HepG2 (cell line): ENCODE measurements around the gene MT1A. TPM values are rescaled to one million over a fixed set of nuclear protein-coding genes. Genes with fewer than 3 reads are reported as not detected.

Experiments used
- ATAC-seq: fragments of 200-7000 bp; cut with Tn5 transposase; 3 replicates; pipeline ENCODE4 v1.9.1; 2020; ENCODE audit warnings: mild to moderate bottlenecking, moderate library complexity
- BruUV-seq: library from RNA; stranded (reverse); fragments of 400-500 nt; replicated peaks from 2 replicates; lab custom pipeline; 2021; lab: Mats Ljungman, UMichigan
- CTCF ChIA-PET: fragments of 300-600 bp; formaldehyde crosslinking; extraction: SDS; loops from one replicate; lab custom pipeline; 2021; ENCODE audit warnings: low total read pairs, inconsistent platforms, low intra/inter-chr PET ratio; lab: Yijun Ruan, JAX
- POLR2A ChIA-PET: fragments of 350-600 bp; sonication (Branson Sonifier 250); formaldehyde crosslinking; loops from one replicate; lab custom pipeline; 2020; ENCODE audit warnings: antibody characterized with exemption, inconsistent platforms; lab: Yijun Ruan, JAX
- DNase-seq: peaks from one replicate; pipeline ENCODE4 v3.0.0-alpha.2; 2015; ENCODE audit warnings: low spot score
- FAIRE-seq: peaks from 3 replicates; lab custom pipeline; 2011; peaks lifted over from hg19 to GRCh38; lab: Jason Lieb, UNC
- H2AFZ ChIP-seq: one replicate; pipeline ENCODE4 v1.6.1; 2011; ENCODE audit warnings: low read length, inconsistent platforms
- H3K27ac ChIP-seq: fragments of 300-600 bp; 3 replicates; pipeline ENCODE4 v1.8.0; 2011; ENCODE audit warnings: mixed run types, mild to moderate bottlenecking, mixed read lengths, low read length, inconsistent platforms; ENCODE audit not compliant: insufficient read depth; ENCODE audit errors: extremely low read length
- H3K27me3 ChIP-seq, 2 experiments: fragments of 200-600 bp in 1 of 2; 2 replicates in 1 of 2; 3 replicates in 1 of 2; pipeline versions ENCODE4 v1.6.0 to v1.8.0; 2011; ENCODE audit warnings: low read length in 2 of 2, mild to moderate bottlenecking in 2 of 2, moderate library complexity in 2 of 2, inconsistent platforms in 1 of 2; ENCODE audit not compliant: insufficient read depth in 2 of 2, control insufficient read depth in 1 of 2
- H3K36me3 ChIP-seq, 2 experiments: fragments of 200-600 bp in 1 of 2; replicated peaks in 1 of 2; 2 replicates in 1 of 2; 3 replicates in 1 of 2; pipeline versions ENCODE4 v1.5.1 to v1.8.0; 2011; ENCODE audit warnings: low read length in 2 of 2, inconsistent platforms in 1 of 2; ENCODE audit not compliant: insufficient read depth in 2 of 2, control insufficient read depth in 1 of 2
- H3K4me1 ChIP-seq: 2 replicates; pipeline ENCODE4 v1.5.1; 2012; ENCODE audit warnings: low read length, inconsistent platforms; ENCODE audit not compliant: insufficient read depth
- H3K4me2 ChIP-seq: 2 replicates; pipeline ENCODE4 v1.6.0; 2011; ENCODE audit warnings: low read depth, low read length, inconsistent platforms
- H3K4me3 ChIP-seq, 3 experiments: fragments of 200-600 bp in 1 of 3; sonication (generic), shearing (Covaris generic) in 1 of 3; replicated peaks in 1 of 3; 2 replicates each; pipeline ENCODE4 v1.5.1; 2011 to 2016; ENCODE audit warnings: low read length in 3 of 3, inconsistent platforms in 2 of 3, low read depth in 2 of 3, mild to moderate bottlenecking in 2 of 3, control low read depth in 1 of 3, mixed read lengths in 1 of 3; ENCODE audit not compliant: insufficient read depth in 1 of 3
- H3K79me2 ChIP-seq: one replicate; pipeline ENCODE4 v1.6.1; 2011; ENCODE audit warnings: low read length, inconsistent platforms; ENCODE audit not compliant: insufficient read depth
- H3K9ac ChIP-seq: 2 replicates; pipeline ENCODE4 v1.6.0; 2011; ENCODE audit warnings: mild to moderate bottlenecking, low read depth, low read length, inconsistent platforms; ENCODE audit not compliant: insufficient read depth
- H3K9me3 ChIP-seq: 2 replicates; pipeline ENCODE4 v1.5.1; 2012; ENCODE audit warnings: mild to moderate bottlenecking, low read length
- H4K20me1 ChIP-seq: 2 replicates; pipeline ENCODE4 v1.6.0; 2011; ENCODE audit warnings: inconsistent platforms, mild to moderate bottlenecking, low read length, moderate library complexity; ENCODE audit not compliant: insufficient read depth
- BRD4 ChIP-seq: sonication (generic); formaldehyde crosslinking; IDR thresholded peaks from 2 replicates; pipeline ENCODE4 v1.4.0; 2020; ENCODE audit warnings: missing genetic modification reagents
- MAFG ChIP-seq: sonication (generic); formaldehyde crosslinking; IDR thresholded peaks from 2 replicates; pipeline ENCODE4 v1.5.1; 2020; ENCODE audit warnings: mild to moderate bottlenecking, missing genetic modification reagents
- MZF1 ChIP-seq: sonication (generic); formaldehyde crosslinking; IDR thresholded peaks from 2 replicates; pipeline ENCODE4 v1.8.1; 2023; ENCODE audit warnings: mild to moderate bottlenecking, missing genetic modification reagents, borderline replicate concordance
- SATB2 ChIP-seq: sonication (generic); formaldehyde crosslinking; IDR thresholded peaks from 2 replicates; pipeline ENCODE4 v1.5.0; 2020; ENCODE audit warnings: missing genetic modification reagents
- SPEN ChIP-seq: sonication (generic); formaldehyde crosslinking; IDR thresholded peaks from 2 replicates; pipeline ENCODE4 v1.5.1; 2020; ENCODE audit warnings: low read depth, mild to moderate bottlenecking, missing genetic modification reagents
- ZBTB26 ChIP-seq: IDR thresholded peaks from 2 replicates; pipeline ENCODE4 v1.6.1; 2016; ENCODE audit warnings: missing compliant biosample characterization, missing genetic modification reagents, borderline replicate concordance
- ZFX ChIP-seq: sonication (generic); formaldehyde crosslinking; IDR thresholded peaks from 2 replicates; pipeline ENCODE4 v1.4.0; 2020; ENCODE audit warnings: mild to moderate bottlenecking, low read depth, missing genetic modification reagents, moderate library complexity
- ZNF136 ChIP-seq: sonication (generic); formaldehyde crosslinking; IDR thresholded peaks from 2 replicates; pipeline ENCODE4 v1.8.1; 2022; ENCODE audit warnings: low read depth, mild to moderate bottlenecking, moderate library complexity, missing genetic modification reagents
- ZNF460 ChIP-seq: sonication (generic); formaldehyde crosslinking; IDR thresholded peaks from 2 replicates; pipeline ENCODE4 v1.5.1; 2020; ENCODE audit warnings: missing genetic modification reagents, mild to moderate bottlenecking, borderline replicate concordance
- ZNF687 ChIP-seq: sonication (generic); formaldehyde crosslinking; IDR thresholded peaks from 2 replicates; pipeline ENCODE4 v1.5.1; 2020; ENCODE audit warnings: mild to moderate bottlenecking, missing genetic modification reagents, moderate library complexity
- ZNF781 ChIP-seq: sonication (generic); formaldehyde crosslinking; IDR thresholded peaks from 2 replicates; pipeline ENCODE4 v1.5.1; 2020; ENCODE audit warnings: borderline replicate concordance, mild to moderate bottlenecking, missing genetic modification reagents; ENCODE audit errors: not compliant biosample characterization
- ZNF800 ChIP-seq: sonication (generic); formaldehyde crosslinking; IDR thresholded peaks from 2 replicates; pipeline ENCODE4 v1.4.0; 2020; ENCODE audit warnings: missing genetic modification reagents
- WGBS: methylation state at CpG from one replicate; pipeline ENCODE4 v1.1.6; 2017; ENCODE audit warnings: low lambda C conversion rate; 5-methylcytosine and 5-hydroxymethylcytosine counted together
- in situ Hi-C: cut with HindIII; loops from 2 replicates; pipeline ENCODE4 v1.10.0; 2017; ENCODE audit warnings: low pct_unique_long_range_greater_than_20kb; ENCODE audit not compliant: extremely low pct_ligation_motif_present
- intact Hi-C: fragments of 100-400 bp; cut with micrococcal nuclease; formaldehyde crosslinking; loops from one replicate; pipeline ENCODE4 v1.10.0; 2022; ENCODE audit not compliant: unreplicated experiment
- polyA plus RNA-seq, 8 experiments: library from polyadenylated mRNA; depleted of rRNA in 3 of 8; stranded (reverse) in 7 of 8; unstranded in 1 of 8; fragments of >200 nt; fragmentation: Illumina TruSeq in 4 of 8; extraction: Trizol in 4 of 8; gene quantifications; 2 replicates each; pipeline versions ENCODE4 v1.2.1 to v1.2.3, GENCODE V29; 2011 to 2016; ENCODE audit warnings: low read depth in 4 of 8, missing spikeins in 1 of 8, mixed read lengths in 1 of 8; ENCODE audit not compliant: insufficient read depth in 1 of 8
- total RNA-seq, 5 experiments: library from RNA; depleted of rRNA; stranded (reverse); fragments of >200 nt; fragmentation: Illumina TruSeq; extraction: Trizol; gene quantifications; 2 replicates each; pipeline ENCODE4 v1.2.3, GENCODE V29; 2016; ENCODE audit warnings: low read depth in 1 of 5
- TF ChIP-seq, protein P1 (sequence below): sonication (generic); formaldehyde crosslinking; IDR thresholded peaks from 2 replicates; pipeline ENCODE4 v1.4.0; 2020; ENCODE audit warnings: mild to moderate bottlenecking, missing genetic modification reagents

The MT1A gene
- total and polyA plus RNA-seq, 2 of the 13 experiments (the other 11 are each of a cell fraction or from before 2014, with no cell fraction given), result 8.3 to 10.4 TPM

DNA sequence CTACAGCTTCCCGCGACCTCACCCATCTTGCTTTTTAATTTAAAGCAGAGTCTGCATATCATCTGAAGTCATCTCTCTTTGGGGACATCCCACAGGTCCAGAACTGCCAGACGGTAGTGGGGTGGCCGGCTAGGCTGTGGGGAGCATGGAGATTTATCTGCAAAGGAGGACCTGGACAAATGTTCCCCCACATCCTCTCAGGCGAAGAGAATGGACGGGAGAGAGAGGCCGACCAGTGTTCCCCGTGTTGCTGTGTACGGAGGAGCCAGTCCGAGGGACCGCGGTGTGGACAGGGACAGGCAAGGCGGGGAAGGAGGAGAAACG, 6.7 kb upstream of the MT1A start (continued):
- TF ChIP-seq ZBTB26, result 0 out of 2 replicates have a peak, but pooled peaks have one; percentile 16

DNA sequence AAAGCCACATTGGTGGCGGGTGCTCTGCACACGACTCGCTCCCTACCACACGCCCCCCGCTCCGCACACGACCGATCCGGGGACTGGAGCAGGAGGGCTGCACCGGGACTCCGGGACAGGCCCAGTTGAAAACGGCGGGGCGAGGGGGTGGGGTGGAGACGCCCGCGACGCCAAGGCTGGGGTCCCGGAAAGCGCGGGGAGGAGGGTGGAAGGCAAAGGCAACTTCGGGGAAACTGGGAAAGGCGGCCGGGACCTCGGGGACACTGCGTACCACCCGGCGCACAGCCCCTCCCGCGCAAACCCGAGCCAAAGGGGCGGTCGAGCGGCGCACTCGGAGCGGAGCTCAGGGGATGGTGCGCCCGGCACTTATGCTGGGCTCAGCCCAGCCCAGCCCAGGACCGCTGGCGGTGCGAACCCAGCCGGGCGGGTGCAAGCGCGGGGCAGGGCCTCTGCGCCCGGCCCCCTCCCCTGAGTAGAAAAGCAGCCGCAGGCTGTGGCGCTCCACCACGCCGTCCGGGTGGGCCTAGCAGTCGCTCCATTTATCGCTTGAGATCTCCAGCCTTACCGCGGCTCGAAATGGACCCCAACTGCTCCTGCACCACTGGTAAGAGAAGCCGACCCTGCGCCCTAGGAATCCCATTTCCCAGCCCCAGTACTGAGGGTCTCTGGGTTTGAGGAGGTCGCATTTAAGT, 6.2 kb upstream of the MT1A start, which contains the start of gene MT1M:
Gene MT1M, plus strand, starts transcription at position 504 of the 692 bp plus-strand sequence. Its CDS starts 73 bp downstream, at position 577.
- H3K27me3 ChIP-seq, result peaks cover 8 to 83% of the 10 kb centered on the region in 2 experiments; a peak in 4 of 5 replicates
- no peak within 1 kb of the TSS for H3K27ac ChIP-seq
- POLR2A ChIA-PET, result no interaction called here
- DNase-seq, result no peak
- intact Hi-C loops (no loop called here), in situ Hi-C loops (no loop called here)
- no peaks in the 10 kb centered on the region for H3K36me3 ChIP-seq
- H3K4me2 ChIP-seq, result peak within 1 kb of the TSS; percentile 77
- CTCF ChIA-PET, result no interaction called here
- H3K9ac ChIP-seq, result peak within 1 kb of the TSS; percentile 7; the same call in 1 of the 2 replicates
- H3K4me3 ChIP-seq, result peak within 1 kb of the TSS; percentile 41 to 73 (median 54); a peak in 4 of 6 replicates
- no TSS peak for BruUV-seq
- ATAC-seq, result peak; percentile 72
- peaks cover 24% of the 10 kb centered on the region for H3K4me1 ChIP-seq
- H4K20me1 ChIP-seq, result no peaks in the 10 kb centered on the region
- no peaks in the 10 kb centered on the region for H3K79me2 ChIP-seq
- no peak within 1 kb of the TSS for H2AFZ ChIP-seq
- H3K9me3 ChIP-seq, result no peaks in the 10 kb centered on the region
- FAIRE-seq, result no peak
- under 1% methylated on average over 21 of the region's 61 CpGs for WGBS
- TF ChIP-seq BRD4 (CRISPR knock-in tag) (no peak), SPEN (CRISPR knock-in tag) (0 out of 2 replicates have a peak, but pooled peaks have one; percentile 26), ZNF136 (CRISPR knock-in tag) (no peak), ZFX (CRISPR knock-in tag) (peak; percentile 40; the same call in 1 of the 2 replicates), ZNF687 (peak; percentile 68), ZNF800 (peak; percentile 78; the same call in 1 of the 2 replicates), SATB2 (CRISPR knock-in tag) (no peak), MAFG (CRISPR knock-in tag) (no peak), ZNF460 (no peak), MZF1 (peak; percentile 82; the same call in 1 of the 2 replicates), ZNF781 (CRISPR knock-in tag) (peak; percentile 17)
- TF ChIP-seq, protein P1, sequence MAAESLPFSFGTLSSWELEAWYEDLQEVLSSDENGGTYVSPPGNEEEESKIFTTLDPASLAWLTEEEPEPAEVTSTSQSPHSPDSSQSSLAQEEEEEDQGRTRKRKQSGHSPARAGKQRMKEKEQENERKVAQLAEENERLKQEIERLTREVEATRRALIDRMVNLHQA, result no peak
